GM19193 (cell line): Measurements from ENCODE around the gene MINDY3.

Experiments
- POLR2A ChIP-seq: IDR thresholded peaks from 4 replicates; pipeline ENCODE4 v1.6.1; 2011; ENCODE audit not compliant: insufficient read depth, insufficient read length; ENCODE audit errors: extremely low read depth

MINDY3 gene

GRCh38 chr10:15796762-15797161 lies 63.5 kb downstream of the MINDY3 start:
- no peak for TF ChIP-seq POLR2A

- no peak for TF ChIP-seq POLR2A
Observed at GRCh38 chr10:15796098-15796759, 64.1 kb downstream of the MINDY3 start.

GRCh38 chr10:15795036-15795792 lies 65.1 kb downstream of the MINDY3 start:
- TF ChIP-seq POLR2A: no peak

- TF ChIP-seq POLR2A: no peak
Observed at GRCh38 chr10:15794569-15794968, 65.7 kb downstream of the MINDY3 start.

- TF ChIP-seq POLR2A: no peak
Observed at GRCh38 chr10:15793664-15794063, 66.6 kb downstream of the MINDY3 start.

- TF ChIP-seq POLR2A: no peak
Observed at GRCh38 chr10:15792777-15793176, 67.5 kb downstream of the MINDY3 start.

GRCh38 chr10:15791816-15792524 lies 68.3 kb downstream of the MINDY3 start:
- TF ChIP-seq POLR2A: no peak

- no peak for TF ChIP-seq POLR2A
Observed at GRCh38 chr10:15789793-15790525, 70.3 kb downstream of the MINDY3 start.

- TF ChIP-seq POLR2A: no peak
Observed at GRCh38 chr10:15787426-15787825, 72.9 kb downstream of the MINDY3 start.

GRCh38 chr10:15784662-15785300 lies 75.5 kb downstream of the MINDY3 start:
- no peak for TF ChIP-seq POLR2A

- TF ChIP-seq POLR2A: no peak
Observed at GRCh38 chr10:15783941-15784636, 76.2 kb downstream of the MINDY3 start.

GRCh38 chr10:15782851-15783250 lies 77.5 kb downstream of the MINDY3 start:
- TF ChIP-seq POLR2A: no peak

GRCh38 chr10:15781381-15781960 lies 78.8 kb downstream of the MINDY3 start:
- no peak for TF ChIP-seq POLR2A

GRCh38 chr10:15780353-15781135 lies 79.8 kb downstream of the MINDY3 start:
- no peak for TF ChIP-seq POLR2A

- TF ChIP-seq POLR2A: no peak
Observed at GRCh38 chr10:15775513-15775912, 84.8 kb downstream of the MINDY3 start.
